ENCODE measurements around the gene SPOCK3.
"Not testable (repeated sequence)": the region's sequence is repeated elsewhere in the genome, so short reads cannot be mapped to it uniquely, and the experiment has no call there.

SPOCK3 gene

DNA sequence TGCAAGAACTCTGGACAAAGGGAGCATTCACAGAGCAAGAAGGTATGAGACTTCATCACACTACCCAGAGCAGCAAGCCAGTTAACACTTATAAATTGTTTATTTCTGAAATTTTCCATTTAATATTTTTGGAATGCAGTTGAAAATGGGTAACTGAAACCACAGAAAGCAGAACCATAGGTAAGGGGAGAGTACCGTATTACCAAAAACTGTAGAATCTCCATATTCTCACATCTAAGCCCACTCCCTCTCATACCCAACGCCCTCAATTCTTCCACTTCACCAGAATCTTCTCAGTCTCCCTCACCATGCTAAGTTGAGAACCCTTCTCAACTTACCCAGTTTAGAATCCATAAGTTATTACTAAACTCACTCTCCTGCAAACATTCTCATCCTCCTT, 277.8 kb downstream of the SPOCK3 start:
- no peak for DNase-seq (ENCODE audit: low spot score)

DNA sequence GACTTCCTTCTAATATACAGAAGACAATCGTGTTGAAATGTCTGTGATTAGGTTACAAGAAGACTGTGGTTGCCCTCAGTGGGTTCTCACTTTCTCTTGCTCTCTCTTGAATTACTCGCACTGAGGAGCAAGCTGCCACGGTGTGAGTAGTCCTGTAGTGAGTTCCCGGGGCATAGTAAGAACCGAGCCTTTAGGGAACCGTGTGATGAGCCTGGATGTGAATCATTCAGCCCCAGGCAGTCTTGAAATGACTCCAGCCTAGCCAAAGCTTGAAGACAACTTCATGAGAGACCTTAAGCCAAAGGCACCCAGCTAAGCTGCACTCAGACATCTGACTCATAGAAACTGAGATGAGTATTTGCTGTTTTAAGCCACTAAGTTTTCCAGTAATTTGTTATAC, 292.7 kb downstream of the SPOCK3 start:
- peak; percentile 8 for DNase-seq (ENCODE audit: low spot score)

DNA sequence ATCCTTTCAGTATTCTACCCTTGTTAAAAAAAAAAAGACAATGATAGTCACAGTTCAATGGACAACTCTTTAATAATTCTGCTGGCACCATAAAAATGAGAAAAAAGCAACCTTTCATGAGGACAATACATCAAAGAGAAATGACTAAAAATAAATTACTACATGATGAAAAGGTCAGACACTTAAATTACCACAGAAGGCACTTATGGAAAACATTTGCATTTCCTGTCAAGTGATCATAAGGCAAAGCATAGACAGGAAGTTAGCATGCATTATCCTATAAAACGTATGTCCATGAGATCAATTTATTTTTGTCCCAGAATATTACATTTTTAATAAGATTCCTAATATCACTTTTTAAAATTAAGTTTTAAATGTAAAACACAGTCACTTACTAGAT, 303.8 kb downstream of the SPOCK3 start:
- DNase-seq (ENCODE audit: low spot score): no peak

- DNase-seq (ENCODE audit: low spot score): peak; percentile 20
Observed at GRCh38 chr4:166924424-166924823, 309.9 kb downstream of the SPOCK3 start.

GRCh38 chr4:166913926-166914325, 320.4 kb downstream of the SPOCK3 start:
- DNase-seq (ENCODE audit: low spot score): no peak

GRCh38 chr4:166903408-166903807, 330.9 kb downstream of the SPOCK3 start:
- DNase-seq (ENCODE audit: low spot score): no peak

GRCh38 chr4:166902941-166903340, 331.4 kb downstream of the SPOCK3 start:
- DNase-seq (ENCODE audit: low spot score): no peak

- no peak for DNase-seq (ENCODE audit: low spot score)
Observed at GRCh38 chr4:166896254-166896653, 338.0 kb downstream of the SPOCK3 start.

DNA sequence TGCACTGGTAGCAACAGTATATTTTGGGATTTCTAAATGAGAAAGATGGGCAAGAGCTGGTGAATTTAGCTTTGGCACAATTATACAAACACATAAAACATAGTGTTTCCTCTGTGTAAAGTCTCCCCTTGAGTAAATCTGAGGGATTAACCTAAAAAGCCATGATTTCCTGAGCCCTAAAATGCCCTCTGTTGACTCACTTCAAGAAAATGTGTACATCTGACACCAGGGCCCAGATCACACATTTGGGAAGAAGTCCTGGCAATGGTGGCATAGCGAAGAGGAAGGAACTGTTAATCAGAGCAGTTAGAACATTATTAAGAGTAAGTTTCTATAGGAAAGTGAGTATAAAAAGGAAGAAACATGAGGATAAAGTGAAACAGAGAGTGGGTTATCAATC, 338.5 kb downstream of the SPOCK3 start:
- no peak for DNase-seq (ENCODE audit: low spot score)

GRCh38 chr4:166887457-166887856, 346.8 kb downstream of the SPOCK3 start:
- no peak for DNase-seq (ENCODE audit: low spot score)

DNA sequence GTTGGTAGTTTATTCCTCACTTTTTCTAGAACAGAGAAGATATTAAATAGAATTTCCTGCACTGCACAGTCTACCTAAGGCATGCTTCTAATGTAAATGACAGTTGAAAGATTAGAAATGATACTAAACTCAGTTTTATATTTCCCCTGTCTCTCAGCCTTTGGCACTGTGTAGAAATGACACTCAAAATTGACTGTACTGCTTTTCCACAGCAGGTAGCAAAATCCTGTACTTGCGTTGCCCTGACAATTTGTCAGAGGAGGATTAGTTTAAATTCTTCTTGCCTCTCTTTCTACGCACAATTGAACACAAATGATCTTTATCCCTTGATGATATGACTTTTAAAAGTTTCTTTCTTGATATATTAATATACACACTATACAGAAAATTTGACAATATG, 347.6 kb downstream of the SPOCK3 start:
- no peak for DNase-seq (ENCODE audit: low spot score)

- no peak for DNase-seq (ENCODE audit: low spot score)
Observed at GRCh38 chr4:166882221-166882620, 352.1 kb downstream of the SPOCK3 start.

DNA sequence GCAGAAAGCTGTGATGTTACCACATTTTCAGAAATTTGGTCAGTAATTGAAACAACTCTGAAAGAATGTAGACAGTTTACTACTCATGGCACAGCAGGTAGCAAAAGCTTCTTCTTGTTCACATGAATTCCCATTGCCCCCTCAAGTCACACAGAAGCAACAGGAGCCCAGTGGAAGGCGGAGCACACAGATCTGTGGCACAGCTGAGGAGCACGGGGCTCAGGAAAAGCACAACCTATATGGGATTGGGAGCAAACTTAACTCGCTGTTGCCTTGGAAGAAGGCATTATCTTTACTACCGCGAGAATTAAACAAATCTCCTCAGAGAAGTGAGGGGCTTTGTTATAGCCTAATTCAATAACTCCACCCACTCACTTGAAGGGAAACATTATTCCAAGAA, 358.5 kb downstream of the SPOCK3 start:
- DNase-seq (ENCODE audit: low spot score): no peak

- DNase-seq (ENCODE audit: low spot score): no peak
Observed at GRCh38 chr4:166862032-166862431, 372.3 kb downstream of the SPOCK3 start.

DNA sequence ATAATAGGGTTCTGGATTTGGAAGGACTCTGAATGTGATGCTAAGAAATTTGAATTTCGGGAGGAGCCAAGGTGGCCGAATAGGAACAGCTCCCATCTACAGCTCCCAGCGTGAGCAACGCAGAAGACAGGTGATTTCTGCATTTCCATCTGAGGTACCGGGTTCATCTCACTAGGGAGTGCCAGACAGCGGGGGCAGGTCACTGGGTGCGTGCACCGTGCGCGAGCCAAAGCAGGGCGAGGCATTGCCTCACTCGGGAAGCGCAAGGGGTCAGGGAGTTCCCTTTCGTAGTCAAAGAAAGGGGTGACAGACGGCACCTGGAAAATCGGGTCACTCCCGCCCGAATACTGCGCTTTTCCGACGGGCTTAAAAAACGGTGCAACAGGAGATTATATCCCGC, 383.9 kb downstream of the SPOCK3 start:
- DNase-seq (ENCODE audit: low spot score): not testable (repeated sequence)

DNA sequence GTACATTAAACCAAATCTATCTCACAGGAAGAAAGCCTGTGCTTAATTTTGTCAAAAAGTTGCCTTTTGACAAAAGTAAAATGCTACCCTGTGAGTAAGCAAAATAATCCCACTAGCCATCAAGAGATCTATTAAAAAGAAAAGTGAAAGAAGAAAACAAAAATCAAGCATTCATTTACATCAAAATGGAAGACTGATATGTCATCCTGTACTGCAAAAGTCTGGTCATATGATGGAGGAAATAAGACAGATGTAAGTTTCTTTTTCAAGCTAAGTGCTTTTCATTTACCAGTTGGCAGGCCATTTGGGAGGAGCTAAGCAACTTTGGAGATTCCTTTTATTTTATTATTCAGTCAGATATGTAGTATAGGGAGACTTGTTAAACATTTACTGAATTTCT, 387.4 kb downstream of the SPOCK3 start:
- no peak for DNase-seq (ENCODE audit: low spot score)

GRCh38 chr4:166842795-166843261, 391.5 kb downstream of the SPOCK3 start:
- no peak for DNase-seq (ENCODE audit: low spot score)

DNA sequence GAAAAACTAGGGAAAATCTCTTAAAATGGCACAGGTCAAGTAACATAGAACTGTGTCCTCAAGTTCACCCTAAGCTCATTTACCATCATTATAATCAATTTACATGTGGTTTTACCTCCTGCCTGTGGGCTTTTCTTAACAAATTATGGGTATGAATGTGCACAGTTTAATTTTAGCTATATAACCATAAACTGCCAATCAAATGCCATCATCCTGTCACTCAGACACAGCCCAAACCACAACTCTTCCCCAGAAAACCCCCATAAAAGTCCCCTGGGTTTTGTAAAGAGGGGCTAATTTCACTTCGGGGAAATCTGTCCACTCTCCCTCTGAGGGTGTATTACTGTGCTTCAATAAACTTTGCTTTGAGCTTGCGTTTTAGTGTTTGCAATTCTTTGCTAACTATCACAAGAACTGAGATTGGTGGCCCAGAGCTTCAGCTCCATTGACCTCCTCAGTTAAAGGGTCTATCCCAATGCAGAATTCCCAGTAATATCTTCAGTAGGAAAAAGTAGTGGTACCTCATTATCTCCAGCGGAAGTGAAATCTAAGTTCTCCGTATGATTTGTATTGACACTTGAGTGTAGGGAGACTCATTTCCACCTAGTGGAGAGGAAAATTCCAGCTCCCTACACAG, 394.6 kb downstream of the SPOCK3 start:
- DNase-seq (ENCODE audit: low spot score): no peak

DNA sequence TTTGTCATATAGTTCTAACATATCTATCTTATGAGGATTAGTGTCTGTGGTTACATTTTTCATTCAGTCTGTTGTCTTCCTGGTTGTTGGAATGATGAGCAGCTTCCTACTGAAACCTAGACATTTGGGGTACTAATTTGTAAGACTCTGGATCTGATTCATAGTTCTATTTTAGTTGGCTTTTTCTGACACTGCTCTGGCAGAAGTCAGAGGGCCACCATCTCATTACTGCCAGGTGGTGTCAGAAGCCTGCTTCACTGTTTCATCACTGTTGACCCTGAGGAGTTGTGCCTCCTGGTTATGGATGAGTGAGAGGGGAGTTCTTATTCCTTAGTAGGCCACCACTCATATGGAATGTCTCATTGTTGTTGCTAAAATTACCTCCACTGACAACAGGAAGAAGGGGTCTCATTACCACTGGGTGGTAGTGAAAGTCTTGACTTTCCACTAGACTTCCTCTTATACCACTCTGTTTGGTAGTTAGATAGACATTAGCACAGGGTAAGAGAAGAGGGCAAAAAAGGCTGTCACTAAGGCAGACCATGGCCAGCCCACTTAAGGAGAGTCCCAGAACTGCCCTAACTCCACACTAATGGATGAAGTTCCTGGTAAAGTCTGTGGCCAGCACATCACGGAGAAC, 395.2 kb downstream of the SPOCK3 start:
- no peak for DNase-seq (ENCODE audit: low spot score)

DNA sequence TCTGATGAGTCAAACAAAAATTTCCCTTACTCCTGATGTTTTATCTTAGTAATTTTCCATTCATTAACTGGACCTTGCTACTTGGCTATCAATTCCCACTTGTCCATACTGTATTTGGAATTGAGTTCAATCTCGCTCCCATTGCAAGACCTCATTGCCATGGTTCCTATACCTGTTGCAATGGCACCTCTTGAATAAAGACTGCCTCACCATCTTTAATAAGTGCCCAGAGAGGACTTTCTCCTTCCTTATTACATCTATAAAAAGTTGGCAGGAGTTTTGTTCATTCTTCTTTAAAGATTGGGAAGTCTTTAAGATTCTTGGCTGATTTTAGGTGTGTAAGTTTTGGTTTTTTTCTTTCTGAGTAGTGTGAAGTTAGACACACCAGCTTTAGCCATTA, 397.4 kb downstream of the SPOCK3 start:
- DNase-seq (ENCODE audit: low spot score): no peak

DNA sequence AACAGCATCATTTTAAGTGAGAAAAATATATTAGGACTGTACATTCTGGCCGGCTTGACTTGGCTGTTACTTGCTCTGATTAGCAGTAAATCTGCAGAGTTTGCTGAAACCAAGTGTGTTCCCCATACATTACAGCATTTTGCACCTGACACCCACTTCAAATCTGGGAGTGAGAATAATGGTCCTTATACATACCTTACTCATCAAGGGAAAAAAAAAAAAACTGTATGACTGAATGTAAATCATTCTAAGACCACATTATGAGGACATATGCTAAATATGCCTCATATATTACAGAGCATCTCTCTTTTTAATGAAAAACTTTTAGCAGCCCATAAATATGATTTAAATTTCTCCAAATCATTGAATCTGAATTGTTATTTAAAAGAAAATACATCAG, 406.7 kb downstream of the SPOCK3 start:
- DNase-seq (ENCODE audit: low spot score): no peak

DNA sequence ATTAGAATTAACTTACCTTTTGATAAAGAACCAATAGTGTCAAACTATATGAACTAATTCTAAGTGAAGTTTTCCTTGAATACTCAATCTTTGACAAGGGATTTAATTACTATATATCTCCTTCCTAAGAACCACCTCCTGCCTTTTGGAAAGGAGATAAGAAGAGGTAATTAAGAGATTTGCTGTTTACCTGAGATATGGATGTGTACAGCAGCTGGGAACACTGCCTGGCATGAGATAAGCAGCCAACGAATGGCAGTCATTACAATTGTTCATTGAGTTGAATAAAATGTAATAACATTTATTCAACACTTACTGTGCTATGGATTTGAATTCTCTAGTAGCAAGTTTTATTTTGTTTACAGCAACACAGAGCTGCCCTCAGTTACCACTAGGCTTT, 407.1 kb downstream of the SPOCK3 start:
- DNase-seq (ENCODE audit: low spot score): no peak

DNA sequence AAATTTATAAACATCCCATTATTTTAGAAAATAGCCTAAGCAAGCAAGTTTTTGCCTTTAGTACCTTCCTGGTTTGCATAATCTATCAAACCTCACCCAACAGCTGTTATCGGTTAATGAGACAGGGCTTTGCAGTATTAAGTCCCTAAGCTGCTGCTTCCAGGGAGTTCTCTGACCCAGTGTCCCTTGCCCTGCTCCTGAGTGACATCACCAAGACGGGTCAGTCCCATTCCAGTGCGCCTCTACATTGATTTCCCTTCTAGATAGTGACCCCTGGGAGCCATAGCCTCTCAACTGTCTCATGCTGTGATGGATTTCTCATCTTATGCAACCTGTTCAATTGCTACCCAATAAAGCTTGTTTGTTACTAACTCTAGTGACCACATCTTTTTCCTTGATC, 410.4 kb downstream of the SPOCK3 start:
- DNase-seq (ENCODE audit: low spot score): no peak

DNA sequence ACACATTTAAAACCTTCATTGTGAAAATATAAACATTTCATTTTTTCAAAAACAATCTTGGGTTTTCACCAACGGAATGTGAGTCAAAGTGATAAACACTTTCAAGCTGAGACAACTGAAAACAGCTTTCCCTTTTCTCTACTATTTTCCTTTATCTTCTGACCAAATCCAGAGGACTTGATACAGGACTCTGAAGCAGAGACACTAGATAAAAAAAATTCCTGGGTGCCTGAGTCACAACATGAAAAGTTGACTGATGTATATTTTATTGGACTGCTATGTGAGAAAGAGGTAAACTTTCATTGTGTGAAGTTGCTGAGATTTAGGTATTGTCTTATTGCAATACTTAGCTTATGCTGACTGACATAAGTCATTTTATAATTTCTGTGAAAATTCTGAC, 411.2 kb downstream of the SPOCK3 start:
- no peak for DNase-seq (ENCODE audit: low spot score)

All from RKO (cell line).